Stomach (tissue), 4 donors: ENCODE data around the gene PEAK1.

ENCODE experiments used
- EP300 ChIP-seq: sonication (generic); formaldehyde crosslinking; IDR thresholded peaks from one replicate; pipeline ENCODE4 v1.6.1; 2017; ENCODE audit warnings: antibody characterized with exemption
- POLR2A ChIP-seq, 4 donors: fragments of 450-650 bp; IDR thresholded peaks; one replicate each; pipeline ENCODE4 v1.6.1; 2016; ENCODE audit warnings: antibody characterized with exemption in 4 of 4, control low read depth in 2 of 4, mild to moderate bottlenecking in 1 of 4, moderate library complexity in 1 of 4
- TF ChIP-seq, protein P1 (sequence below), 7 experiments: fragments of 450-650 bp in 4 of 7; fragments of 200-600 bp in 3 of 7; sonication (generic) in 3 of 7; IDR thresholded peaks; one replicate each; pipeline ENCODE4 v1.5.1; 2016 to 2019; ENCODE audit warnings: antibody characterized with exemption in 7 of 7, control low read depth in 2 of 7, mild to moderate bottlenecking in 1 of 7

DNA sequence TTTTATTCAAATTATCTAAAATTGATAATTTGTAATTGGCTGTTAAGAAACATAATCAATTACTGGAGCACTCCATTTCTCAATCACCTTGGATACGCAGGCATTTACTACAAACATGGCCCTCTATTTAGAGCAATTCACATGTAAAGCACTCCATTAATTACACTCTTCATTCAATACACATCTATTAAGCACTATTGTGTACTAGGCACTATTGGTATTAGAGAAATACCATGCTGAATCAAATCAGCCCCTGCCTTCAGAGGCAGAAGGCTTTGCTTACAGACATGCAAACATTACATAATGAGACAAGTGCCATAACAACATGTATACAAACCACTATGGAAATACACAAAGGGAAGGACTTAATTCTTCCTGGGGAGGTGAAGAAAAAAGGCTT is 69.1 kb downstream of the PEAK1 start:
- TF ChIP-seq, protein P1, sequence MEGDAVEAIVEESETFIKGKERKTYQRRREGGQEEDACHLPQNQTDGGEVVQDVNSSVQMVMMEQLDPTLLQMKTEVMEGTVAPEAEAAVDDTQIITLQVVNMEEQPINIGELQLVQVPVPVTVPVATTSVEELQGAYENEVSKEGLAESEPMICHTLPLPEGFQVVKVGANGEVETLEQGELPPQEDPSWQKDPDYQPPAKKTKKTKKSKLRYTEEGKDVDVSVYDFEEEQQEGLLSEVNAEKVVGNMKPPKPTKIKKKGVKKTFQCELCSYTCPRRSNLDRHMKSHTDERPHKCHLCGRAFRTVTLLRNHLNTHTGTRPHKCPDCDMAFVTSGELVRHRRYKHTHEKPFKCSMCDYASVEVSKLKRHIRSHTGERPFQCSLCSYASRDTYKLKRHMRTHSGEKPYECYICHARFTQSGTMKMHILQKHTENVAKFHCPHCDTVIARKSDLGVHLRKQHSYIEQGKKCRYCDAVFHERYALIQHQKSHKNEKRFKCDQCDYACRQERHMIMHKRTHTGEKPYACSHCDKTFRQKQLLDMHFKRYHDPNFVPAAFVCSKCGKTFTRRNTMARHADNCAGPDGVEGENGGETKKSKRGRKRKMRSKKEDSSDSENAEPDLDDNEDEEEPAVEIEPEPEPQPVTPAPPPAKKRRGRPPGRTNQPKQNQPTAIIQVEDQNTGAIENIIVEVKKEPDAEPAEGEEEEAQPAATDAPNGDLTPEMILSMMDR (IDR thresholded peaks at IDR 0.05): no peak
- TF ChIP-seq EP300: no peak
- TF ChIP-seq POLR2A (IDR thresholded peaks at IDR 0.05): no peak
